HG02678 (cell line): ENCODE data around the gene MCHR2.
"Not testable (repeated sequence)": the region's sequence is repeated elsewhere in the genome, so short reads cannot be mapped to it uniquely, and the experiment has no call there.

ENCODE experiments used
- ATAC-seq: cut with Tn5 transposase; IDR thresholded peaks from one replicate; pipeline ENCODE4 v1.9.1; 2021; ENCODE audit warnings: mild to moderate bottlenecking, moderate library complexity; ENCODE audit not compliant: unreplicated experiment

The MCHR2 gene

GRCh38 chr6:99993533-99994251 is at the start of gene MCHR2:
Gene MCHR2, minus strand, starts transcription at chr6:99994223. Its CDS starts 38,076 bp downstream, at chr6:99956147.
- ATAC-seq = no peak

GRCh38 chr6:100038546-100038945 is 44.5 kb upstream of the MCHR2 start:
- ATAC-seq = not testable (repeated sequence)

GRCh38 chr6:100035873-100036653 is 42.0 kb upstream of the MCHR2 start:
- peak; percentile 81 for ATAC-seq

- no peak for ATAC-seq
These were observed 29.8 kb upstream of the MCHR2 start for GRCh38 chr6:100023798-100024197.

GRCh38 chr6:100022847-100023246 is 28.8 kb upstream of the MCHR2 start:
- ATAC-seq = no peak

GRCh38 chr6:100008857-100009256 is 14.8 kb upstream of the MCHR2 start:
- ATAC-seq = no peak

GRCh38 chr6:100001915-100002388 is 7.9 kb upstream of the MCHR2 start:
- ATAC-seq = peak; percentile 95

GRCh38 chr6:99997141-99997540 is 3.1 kb upstream of the MCHR2 start:
- ATAC-seq = no peak

- no peak for ATAC-seq
These were observed 1.9 kb upstream of the MCHR2 start for GRCh38 chr6:99995916-99996315.

- ATAC-seq = no peak
These were observed 884 bp downstream of the MCHR2 start for GRCh38 chr6:99993146-99993532.

GRCh38 chr6:99991955-99992354 is 2.1 kb downstream of the MCHR2 start:
- no peak for ATAC-seq

GRCh38 chr6:99980741-99981140 is 13.3 kb downstream of the MCHR2 start:
- no peak for ATAC-seq

- no peak for ATAC-seq
These were observed 14.1 kb downstream of the MCHR2 start for GRCh38 chr6:99979953-99980352.

GRCh38 chr6:99967052-99967451 is 27.0 kb downstream of the MCHR2 start:
- ATAC-seq = no peak

- ATAC-seq = no peak
These were observed 34.0 kb downstream of the MCHR2 start for GRCh38 chr6:99960027-99960426.

GRCh38 chr6:99951016-99951805 is 42.8 kb downstream of the MCHR2 start:
- no peak for ATAC-seq

GRCh38 chr6:99946005-99946404 is 48.0 kb downstream of the MCHR2 start:
- ATAC-seq = no peak

- no peak for ATAC-seq
These were observed 50.2 kb downstream of the MCHR2 start for GRCh38 chr6:99943846-99944245.

GRCh38 chr6:99940582-99940981 is 53.4 kb downstream of the MCHR2 start:
- no peak for ATAC-seq

- no peak for ATAC-seq
These were observed 60.9 kb downstream of the MCHR2 start for GRCh38 chr6:99933129-99933528.

GRCh38 chr6:99912657-99913056 is 81.4 kb downstream of the MCHR2 start:
- no peak for ATAC-seq
